Measurements from ENCODE around the gene SLC7A9. TPM values are rescaled to one million over a fixed set of nuclear protein-coding genes. Genes with fewer than 3 reads are reported as not detected.
"Not testable (repeated sequence)": the region's sequence is repeated elsewhere in the genome, so short reads cannot be mapped to it uniquely, and the experiment has no call there.

Gene SLC7A9
- total RNA-seq, 1 donor from 2014 or later: 0.78 TPM

- no peaks in the 10 kb centered on the region for H3K36me3 Mint-ChIP-seq (ENCODE audit: unreplicated experiment)
- no peaks in the 10 kb centered on the region for H3K4me1 Mint-ChIP-seq (ENCODE audit: unreplicated experiment)
- H3K27me3 Mint-ChIP-seq (ENCODE audit: unreplicated experiment): no peaks in the 10 kb centered on the region
- TF ChIP-seq, protein P1, sequence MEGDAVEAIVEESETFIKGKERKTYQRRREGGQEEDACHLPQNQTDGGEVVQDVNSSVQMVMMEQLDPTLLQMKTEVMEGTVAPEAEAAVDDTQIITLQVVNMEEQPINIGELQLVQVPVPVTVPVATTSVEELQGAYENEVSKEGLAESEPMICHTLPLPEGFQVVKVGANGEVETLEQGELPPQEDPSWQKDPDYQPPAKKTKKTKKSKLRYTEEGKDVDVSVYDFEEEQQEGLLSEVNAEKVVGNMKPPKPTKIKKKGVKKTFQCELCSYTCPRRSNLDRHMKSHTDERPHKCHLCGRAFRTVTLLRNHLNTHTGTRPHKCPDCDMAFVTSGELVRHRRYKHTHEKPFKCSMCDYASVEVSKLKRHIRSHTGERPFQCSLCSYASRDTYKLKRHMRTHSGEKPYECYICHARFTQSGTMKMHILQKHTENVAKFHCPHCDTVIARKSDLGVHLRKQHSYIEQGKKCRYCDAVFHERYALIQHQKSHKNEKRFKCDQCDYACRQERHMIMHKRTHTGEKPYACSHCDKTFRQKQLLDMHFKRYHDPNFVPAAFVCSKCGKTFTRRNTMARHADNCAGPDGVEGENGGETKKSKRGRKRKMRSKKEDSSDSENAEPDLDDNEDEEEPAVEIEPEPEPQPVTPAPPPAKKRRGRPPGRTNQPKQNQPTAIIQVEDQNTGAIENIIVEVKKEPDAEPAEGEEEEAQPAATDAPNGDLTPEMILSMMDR (IDR thresholded peaks at IDR 0.05): no peak
- DNase-seq (ENCODE audit: extremely low spot score, unreplicated experiment): no peak
- no peak overlapping the region for H3K27ac Mint-ChIP-seq (ENCODE audit: unreplicated experiment)
- H3K4me3 Mint-ChIP-seq (ENCODE audit: unreplicated experiment): no peak overlapping the region
- H3K9me3 Mint-ChIP-seq (ENCODE audit: unreplicated experiment): no peaks in the 10 kb centered on the region
Measured at GRCh38 chr19:32843716-32844245, 25.8 kb downstream of the SLC7A9 start.

DNA sequence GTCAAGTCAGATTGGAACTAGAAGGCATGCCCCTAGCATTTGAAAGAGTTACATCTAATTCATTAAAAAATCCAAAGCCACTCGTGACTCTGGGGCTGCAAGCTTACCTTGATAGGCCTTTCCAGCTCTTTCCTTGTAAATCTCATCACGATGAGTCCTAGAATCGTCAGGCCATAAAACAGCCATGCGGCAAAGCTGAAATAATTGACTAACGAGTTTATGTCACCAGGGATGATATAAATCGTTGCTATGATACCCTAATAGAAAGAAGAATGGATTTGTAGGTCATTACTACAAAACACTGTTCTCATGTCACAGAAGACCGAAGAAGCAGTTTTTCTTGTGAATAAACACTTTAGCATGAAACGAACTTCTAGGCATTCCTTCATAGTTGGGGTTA is 27.5 kb downstream of the SLC7A9 start:
- H3K9me3 Mint-ChIP-seq (ENCODE audit: unreplicated experiment): no peaks in the 10 kb centered on the region
- TF ChIP-seq, protein P1 (IDR thresholded peaks at IDR 0.05): no peak
- H3K4me3 Mint-ChIP-seq (ENCODE audit: unreplicated experiment): no peak overlapping the region

GRCh38 chr19:32837531-32837930 is 32.0 kb downstream of the SLC7A9 start:
- no peaks in the 10 kb centered on the region for H3K4me1 Mint-ChIP-seq (ENCODE audit: unreplicated experiment)
- TF ChIP-seq, protein P1 (IDR thresholded peaks at IDR 0.05): no peak
- H3K27ac Mint-ChIP-seq (ENCODE audit: unreplicated experiment): no peak overlapping the region
- H3K4me3 Mint-ChIP-seq (ENCODE audit: unreplicated experiment): no peak overlapping the region
- no peak for DNase-seq (ENCODE audit: extremely low spot score, unreplicated experiment)
- no peaks in the 10 kb centered on the region for H3K36me3 Mint-ChIP-seq (ENCODE audit: unreplicated experiment)
- no peaks in the 10 kb centered on the region for H3K27me3 Mint-ChIP-seq (ENCODE audit: unreplicated experiment)
- H3K9me3 Mint-ChIP-seq (ENCODE audit: unreplicated experiment): no peaks in the 10 kb centered on the region

More for the DNA sequence above, 27.5 kb downstream of the SLC7A9 start:
- H3K27ac Mint-ChIP-seq (ENCODE audit: unreplicated experiment): no peak overlapping the region
- no peaks in the 10 kb centered on the region for H3K27me3 Mint-ChIP-seq (ENCODE audit: unreplicated experiment)
- H3K4me1 Mint-ChIP-seq (ENCODE audit: unreplicated experiment): no peaks in the 10 kb centered on the region
- DNase-seq (ENCODE audit: extremely low spot score, unreplicated experiment): no peak
- no peaks in the 10 kb centered on the region for H3K36me3 Mint-ChIP-seq (ENCODE audit: unreplicated experiment)

GRCh38 chr19:32833388-32833787 is 36.2 kb downstream of the SLC7A9 start:
- not testable (repeated sequence) for H3K4me3 Mint-ChIP-seq (ENCODE audit: unreplicated experiment); H3K27ac Mint-ChIP-seq (ENCODE audit: unreplicated experiment); DNase-seq (ENCODE audit: extremely low spot score, unreplicated experiment); H3K9me3 Mint-ChIP-seq (ENCODE audit: unreplicated experiment); H3K27me3 Mint-ChIP-seq (ENCODE audit: unreplicated experiment); H3K36me3 Mint-ChIP-seq (ENCODE audit: unreplicated experiment); H3K4me1 Mint-ChIP-seq (ENCODE audit: unreplicated experiment)

- not testable (repeated sequence) for H3K27ac Mint-ChIP-seq (ENCODE audit: unreplicated experiment); H3K4me3 Mint-ChIP-seq (ENCODE audit: unreplicated experiment); H3K36me3 Mint-ChIP-seq (ENCODE audit: unreplicated experiment); DNase-seq (ENCODE audit: extremely low spot score, unreplicated experiment); H3K9me3 Mint-ChIP-seq (ENCODE audit: unreplicated experiment); H3K27me3 Mint-ChIP-seq (ENCODE audit: unreplicated experiment); H3K4me1 Mint-ChIP-seq (ENCODE audit: unreplicated experiment)
Measured at GRCh38 chr19:32832825-32833224, 36.7 kb downstream of the SLC7A9 start.

DNA sequence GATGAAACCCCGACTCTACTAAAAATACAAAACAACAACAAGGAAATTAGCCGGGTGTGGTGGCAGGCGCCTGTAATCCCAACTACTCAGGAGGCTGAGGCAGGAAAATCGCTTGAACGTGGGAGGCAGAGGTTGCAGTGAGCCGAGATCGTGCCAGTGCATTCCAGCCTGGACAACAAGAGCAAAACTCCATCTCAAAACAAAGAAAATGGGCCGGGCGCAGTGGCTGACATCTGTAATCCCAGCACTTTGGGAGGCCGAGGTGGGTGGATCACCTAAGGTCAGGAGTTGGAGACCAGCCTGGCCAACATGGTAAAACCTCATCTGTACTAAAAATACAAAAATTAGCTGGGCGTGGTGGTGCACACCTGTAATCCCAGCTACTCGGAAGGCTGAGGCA is 37.5 kb downstream of the SLC7A9 start:
- H3K27ac Mint-ChIP-seq (ENCODE audit: unreplicated experiment); DNase-seq (ENCODE audit: extremely low spot score, unreplicated experiment); H3K9me3 Mint-ChIP-seq (ENCODE audit: unreplicated experiment); H3K4me3 Mint-ChIP-seq (ENCODE audit: unreplicated experiment); H3K36me3 Mint-ChIP-seq (ENCODE audit: unreplicated experiment); H3K27me3 Mint-ChIP-seq (ENCODE audit: unreplicated experiment); H3K4me1 Mint-ChIP-seq (ENCODE audit: unreplicated experiment): not testable (repeated sequence)

DNA sequence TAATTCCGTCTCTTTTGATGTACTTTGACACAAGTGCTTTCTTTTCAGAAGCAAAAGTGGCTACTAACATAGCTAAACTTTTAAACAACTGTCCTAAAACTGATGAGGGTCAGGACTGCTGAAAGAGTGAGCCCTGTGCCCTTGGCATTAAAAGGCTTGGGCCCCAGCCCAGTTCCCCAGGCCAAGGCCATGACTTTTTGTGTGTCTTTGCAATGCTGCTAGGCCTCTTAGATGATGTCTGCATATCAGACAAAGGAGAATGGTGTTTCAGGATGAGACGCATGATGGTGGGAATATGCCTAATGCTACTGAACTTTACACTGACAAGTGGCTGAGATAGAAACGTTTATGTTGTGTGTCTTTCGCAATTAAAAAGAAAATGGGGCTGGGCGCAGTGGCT is 38.0 kb downstream of the SLC7A9 start:
- Mint-ChIP-seq H3K27me3 (ENCODE audit: unreplicated experiment) (no peaks in the 10 kb centered on the region), H3K36me3 (ENCODE audit: unreplicated experiment) (no peaks in the 10 kb centered on the region), H3K4me3 (ENCODE audit: unreplicated experiment) (no peak overlapping the region), H3K27ac (ENCODE audit: unreplicated experiment) (no peak overlapping the region), H3K9me3 (ENCODE audit: unreplicated experiment) (no peaks in the 10 kb centered on the region), H3K4me1 (ENCODE audit: unreplicated experiment) (no peaks in the 10 kb centered on the region)
- TF ChIP-seq, protein P1 (IDR thresholded peaks at IDR 0.05): no peak
- DNase-seq (ENCODE audit: extremely low spot score, unreplicated experiment): no peak
